DND-41 (cell line): ENCODE measurements around the gene DYNLL2.

Experiments used
- EZH2 ChIP-seq: IDR thresholded peaks from 3 replicates; pipeline ENCODE4 v1.6.1; 2012; ENCODE audit warnings: borderline replicate concordance, low read depth, mild to moderate bottlenecking, moderate library complexity, low read length, inconsistent platforms; ENCODE audit not compliant: severe bottlenecking
- TF ChIP-seq, protein P1 (sequence below): IDR thresholded peaks from 2 replicates; pipeline ENCODE4 v1.5.1; 2012; ENCODE audit warnings: borderline replicate concordance, low read length, moderate library complexity, mild to moderate bottlenecking; ENCODE audit not compliant: poor library complexity, severe bottlenecking; ENCODE audit errors: extremely low read depth

- TF ChIP-seq, protein P1, sequence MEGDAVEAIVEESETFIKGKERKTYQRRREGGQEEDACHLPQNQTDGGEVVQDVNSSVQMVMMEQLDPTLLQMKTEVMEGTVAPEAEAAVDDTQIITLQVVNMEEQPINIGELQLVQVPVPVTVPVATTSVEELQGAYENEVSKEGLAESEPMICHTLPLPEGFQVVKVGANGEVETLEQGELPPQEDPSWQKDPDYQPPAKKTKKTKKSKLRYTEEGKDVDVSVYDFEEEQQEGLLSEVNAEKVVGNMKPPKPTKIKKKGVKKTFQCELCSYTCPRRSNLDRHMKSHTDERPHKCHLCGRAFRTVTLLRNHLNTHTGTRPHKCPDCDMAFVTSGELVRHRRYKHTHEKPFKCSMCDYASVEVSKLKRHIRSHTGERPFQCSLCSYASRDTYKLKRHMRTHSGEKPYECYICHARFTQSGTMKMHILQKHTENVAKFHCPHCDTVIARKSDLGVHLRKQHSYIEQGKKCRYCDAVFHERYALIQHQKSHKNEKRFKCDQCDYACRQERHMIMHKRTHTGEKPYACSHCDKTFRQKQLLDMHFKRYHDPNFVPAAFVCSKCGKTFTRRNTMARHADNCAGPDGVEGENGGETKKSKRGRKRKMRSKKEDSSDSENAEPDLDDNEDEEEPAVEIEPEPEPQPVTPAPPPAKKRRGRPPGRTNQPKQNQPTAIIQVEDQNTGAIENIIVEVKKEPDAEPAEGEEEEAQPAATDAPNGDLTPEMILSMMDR = peak; percentile 99
- no peak for TF ChIP-seq EZH2
These were observed 29.9 kb downstream of the DYNLL2 start for GRCh38 chr17:58112970-58113631.
